Muscle layer of colon (tissue), 2 donors: ENCODE measurements around the gene IGFALS.

ENCODE experiments used
- H3K27ac ChIP-seq: one replicate; pipeline ENCODE4 v1.7.0; 2013; ENCODE audit warnings: low read depth, mild to moderate bottlenecking, low read length, moderate library complexity
- H3K27me3 ChIP-seq, 2 donors: one replicate each; pipeline ENCODE4 v1.7.0; 2013; ENCODE audit warnings: low read length in 2 of 2, mild to moderate bottlenecking in 2 of 2; ENCODE audit not compliant: insufficient read depth in 2 of 2, control insufficient read depth in 1 of 2
- H3K36me3 ChIP-seq: one replicate; pipeline ENCODE4 v1.7.0; 2013; ENCODE audit warnings: mild to moderate bottlenecking, low read length; ENCODE audit not compliant: insufficient read depth
- H3K4me1 ChIP-seq: one replicate; pipeline ENCODE4 v1.7.0; 2013; ENCODE audit warnings: mild to moderate bottlenecking, low read length; ENCODE audit not compliant: insufficient read depth
- H3K4me3 ChIP-seq, 2 donors: one replicate each; pipeline ENCODE4 v1.7.0; 2013; ENCODE audit warnings: low read length in 2 of 2, low read depth in 1 of 2, mild to moderate bottlenecking in 1 of 2, moderate library complexity in 1 of 2
- H3K9ac ChIP-seq: one replicate; pipeline ENCODE4 v1.7.0; 2013; ENCODE audit warnings: low read length
- H3K9me3 ChIP-seq: one replicate; pipeline ENCODE4 v1.7.0; 2013; ENCODE audit warnings: mild to moderate bottlenecking, low read length
- donor health status: abdominal sarcoma.
- donor health status: Adenocarcinoma of cecum.

Gene IGFALS

GRCh38 chr16:1754204-1754603 is 39.3 kb downstream of the IGFALS start:
- no peaks in the 10 kb centered on the region for H3K27me3 ChIP-seq
- no peaks in the 10 kb centered on the region for H3K4me1 ChIP-seq
- H3K27ac ChIP-seq = no peak overlapping the region
- H3K9ac ChIP-seq = no peak overlapping the region
- peaks cover 31% of the 10 kb centered on the region for H3K36me3 ChIP-seq
- H3K9me3 ChIP-seq = no peaks in the 10 kb centered on the region
- no peak overlapping the region for H3K4me3 ChIP-seq

GRCh38 chr16:1752853-1753252 is 40.7 kb downstream of the IGFALS start:
- no peak overlapping the region for H3K27ac ChIP-seq
- no peaks in the 10 kb centered on the region for H3K4me1 ChIP-seq
- H3K27me3 ChIP-seq = no peaks in the 10 kb centered on the region
- no peaks in the 10 kb centered on the region for H3K9me3 ChIP-seq
- peaks cover 45% of the 10 kb centered on the region for H3K36me3 ChIP-seq
- no peak overlapping the region for H3K4me3 ChIP-seq
- H3K9ac ChIP-seq = no peak overlapping the region

DNA sequence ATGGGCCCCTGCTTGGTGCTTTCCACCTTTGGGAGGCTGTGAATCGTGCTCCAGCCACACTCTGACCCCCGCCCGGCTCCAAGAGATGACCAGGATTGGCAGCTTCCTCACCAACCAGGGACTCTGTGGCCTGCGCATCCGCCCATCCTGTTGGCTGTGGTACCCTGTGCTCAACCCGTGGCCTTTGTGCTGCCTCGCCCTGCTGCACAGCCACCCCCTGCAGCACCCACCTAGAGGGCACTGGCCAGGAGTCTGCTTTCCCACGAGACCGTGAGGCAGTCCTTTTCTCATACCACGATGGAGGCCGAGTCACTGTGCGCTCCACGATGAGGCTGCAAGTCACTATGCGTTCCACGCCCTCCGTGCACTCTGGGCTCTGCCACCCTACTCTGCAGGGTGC is 41.6 kb downstream of the IGFALS start:
- H3K4me3 ChIP-seq = no peak overlapping the region
- no peak overlapping the region for H3K27ac ChIP-seq
- H3K27me3 ChIP-seq = no peaks in the 10 kb centered on the region
- no peak overlapping the region for H3K9ac ChIP-seq
- no peaks in the 10 kb centered on the region for H3K4me1 ChIP-seq
- no peaks in the 10 kb centered on the region for H3K9me3 ChIP-seq
- peaks cover 54% of the 10 kb centered on the region for H3K36me3 ChIP-seq

GRCh38 chr16:1749152-1750117 is 44.1 kb downstream of the IGFALS start:
- Histone ChIP-seq H3K4me3 (no peak overlapping the region), H3K36me3 (peaks cover 54% of the 10 kb centered on the region)

DNA sequence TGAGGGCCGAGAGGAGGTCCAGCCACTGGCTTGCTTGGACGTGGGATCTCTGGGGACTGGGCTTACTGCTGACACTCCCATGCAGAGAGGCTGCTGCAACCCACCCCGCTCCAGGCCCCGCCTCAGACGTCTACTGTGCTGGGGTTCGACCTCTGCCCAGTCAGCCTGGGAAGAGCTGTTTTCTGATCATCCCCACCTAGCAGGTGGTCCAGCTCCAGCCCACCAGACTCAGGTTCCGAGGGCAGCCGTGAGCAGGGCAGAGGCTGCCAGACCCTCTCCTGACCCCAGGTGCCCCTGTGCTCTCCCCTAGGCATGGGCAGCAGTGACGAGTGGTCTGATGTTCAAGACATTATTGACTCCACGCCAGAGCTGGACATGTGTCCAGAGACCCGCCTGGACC is 45.6 kb downstream of the IGFALS start:
- Histone ChIP-seq H3K36me3 (peaks cover 66% of the 10 kb centered on the region), H3K27ac (no peak overlapping the region), H3K4me3 (no peak overlapping the region), H3K4me1 (no peaks in the 10 kb centered on the region), H3K9me3 (no peaks in the 10 kb centered on the region), H3K9ac (no peak overlapping the region), H3K27me3 (no peaks in the 10 kb centered on the region)

More at GRCh38 chr16:1749152-1750117, 44.1 kb downstream of the IGFALS start:
- no peaks in the 10 kb centered on the region for H3K9me3 ChIP-seq
- no peak overlapping the region for H3K9ac ChIP-seq
- H3K27ac ChIP-seq = no peak overlapping the region
- no peaks in the 10 kb centered on the region for H3K4me1 ChIP-seq
- no peaks in the 10 kb centered on the region for H3K27me3 ChIP-seq

GRCh38 chr16:1746693-1747195 is 46.8 kb downstream of the IGFALS start:
- Histone ChIP-seq H3K27ac (no peak overlapping the region), H3K27me3 (no peaks in the 10 kb centered on the region), H3K4me3 (no peak overlapping the region), H3K36me3 (peaks cover 54% of the 10 kb centered on the region), H3K9ac (no peak overlapping the region), H3K9me3 (no peaks in the 10 kb centered on the region), H3K4me1 (no peaks in the 10 kb centered on the region)

DNA sequence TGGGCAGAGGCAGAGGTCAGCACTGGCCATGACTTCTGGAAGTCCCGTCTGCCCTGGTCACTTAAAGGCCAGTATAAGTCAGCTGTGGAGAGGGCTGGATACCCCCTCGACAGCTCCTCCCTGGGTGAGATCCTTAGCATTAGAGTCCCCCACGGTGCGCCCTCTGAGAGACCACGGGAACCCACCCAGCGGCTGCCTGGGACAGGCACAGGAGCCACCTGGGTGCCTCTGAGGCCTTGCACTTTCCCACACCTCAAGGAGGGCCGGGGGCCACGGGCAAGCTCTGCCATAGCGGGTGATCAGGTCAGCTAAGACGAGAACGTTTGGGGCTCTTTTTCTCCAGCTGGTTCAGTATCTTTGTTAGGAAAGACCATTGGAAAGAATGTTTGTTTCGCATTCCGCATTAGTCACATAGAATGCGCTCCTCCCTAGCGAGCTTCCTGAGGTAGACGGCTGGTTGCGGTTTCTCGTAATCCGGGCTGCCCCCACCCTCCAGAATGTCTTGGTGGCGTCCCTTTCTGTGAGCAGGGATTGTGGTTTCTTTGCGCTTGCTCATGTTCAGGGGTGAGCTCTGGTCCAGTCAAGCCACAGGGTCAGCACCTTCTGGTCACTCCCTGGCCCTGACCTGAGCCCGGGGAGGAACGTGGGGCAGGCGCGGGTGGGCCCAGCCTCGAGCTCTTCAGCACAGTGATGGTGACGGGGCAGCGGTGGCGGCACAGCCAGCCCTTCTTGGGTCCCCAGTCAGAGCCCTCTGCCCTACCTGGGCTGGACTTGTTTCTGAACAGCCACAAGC is 47.4 kb downstream of the IGFALS start:
- Histone ChIP-seq H3K27me3 (no peaks in the 10 kb centered on the region), H3K4me1 (no peaks in the 10 kb centered on the region), H3K36me3 (peaks cover 49% of the 10 kb centered on the region)

DNA sequence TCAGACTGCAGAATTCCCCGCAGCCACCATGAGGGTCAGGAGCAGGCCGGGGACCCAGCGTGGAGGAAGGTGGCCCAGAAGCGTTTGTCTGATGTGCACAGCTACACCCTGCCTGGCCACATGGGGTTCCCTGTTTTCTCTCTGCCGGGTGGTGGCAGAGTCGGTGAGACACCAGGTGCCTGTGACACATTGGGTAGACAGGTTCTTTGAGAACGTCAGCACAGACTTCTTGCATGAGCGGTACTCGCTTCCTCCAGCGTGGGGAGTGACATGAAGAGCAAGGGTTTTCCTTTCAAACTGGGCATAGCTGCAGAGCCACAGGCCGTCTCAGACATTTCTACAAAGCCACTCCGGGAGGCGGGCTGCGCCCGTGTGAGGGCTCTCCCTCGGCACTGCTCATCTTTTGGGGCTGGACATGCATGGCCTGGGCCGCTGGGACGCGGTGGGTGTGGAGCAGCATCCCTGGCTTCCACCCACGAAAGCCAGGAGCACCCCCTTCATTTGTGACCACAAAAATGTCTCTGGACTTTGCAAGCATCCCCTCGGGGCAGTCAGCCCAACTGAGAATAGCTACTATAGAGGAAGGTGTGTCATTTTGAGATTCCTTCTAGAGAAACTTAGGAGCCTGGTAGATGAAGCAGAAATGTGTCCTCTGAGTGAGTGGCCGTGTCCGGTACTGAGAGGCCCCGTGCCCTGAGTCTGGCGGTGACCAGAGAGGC is 48.2 kb downstream of the IGFALS start:
- H3K9me3 ChIP-seq = no peaks in the 10 kb centered on the region
- H3K36me3 ChIP-seq = peaks cover 49% of the 10 kb centered on the region
- no peaks in the 10 kb centered on the region for H3K27me3 ChIP-seq
- H3K4me1 ChIP-seq = no peaks in the 10 kb centered on the region
- no peak overlapping the region for H3K9ac ChIP-seq
- H3K4me3 ChIP-seq = no peak overlapping the region
- H3K27ac ChIP-seq = no peak overlapping the region

More for the DNA sequence above, 47.4 kb downstream of the IGFALS start:
- Histone ChIP-seq H3K9ac (no peak overlapping the region), H3K27ac (no peak overlapping the region), H3K4me3 (no peak overlapping the region), H3K9me3 (no peaks in the 10 kb centered on the region)

GRCh38 chr16:1744338-1744840 is 49.1 kb downstream of the IGFALS start:
- no peak overlapping the region for H3K4me3 ChIP-seq
- no peaks in the 10 kb centered on the region for H3K4me1 ChIP-seq
- H3K27ac ChIP-seq = no peak overlapping the region
- H3K27me3 ChIP-seq = no peaks in the 10 kb centered on the region
- H3K9ac ChIP-seq = no peak overlapping the region
- no peaks in the 10 kb centered on the region for H3K9me3 ChIP-seq
- H3K36me3 ChIP-seq = peaks cover 44% of the 10 kb centered on the region

GRCh38 chr16:1743376-1744337 is 49.8 kb downstream of the IGFALS start:
- H3K4me3 ChIP-seq = no peak overlapping the region
- no peak overlapping the region for H3K27ac ChIP-seq
- no peaks in the 10 kb centered on the region for H3K27me3 ChIP-seq
- no peak overlapping the region for H3K9ac ChIP-seq
- no peaks in the 10 kb centered on the region for H3K4me1 ChIP-seq
- peaks cover 37% of the 10 kb centered on the region for H3K36me3 ChIP-seq
- no peaks in the 10 kb centered on the region for H3K9me3 ChIP-seq
